G401 (cell line): ENCODE data around the gene CELF6. TPM values are rescaled to one million over a fixed set of nuclear protein-coding genes. Genes with fewer than 3 reads are reported as not detected.
"Not testable (repeated sequence)": the region's sequence is repeated elsewhere in the genome, so short reads cannot be mapped to it uniquely, and the experiment has no call there.

Experiments used
- DNase-seq: peaks from one replicate; pipeline ENCODE4 v3.0.0-alpha.2; 2015; ENCODE audit warnings: low spot score
- in situ Hi-C: cut with HindIII; loops from 2 replicates; pipeline ENCODE4 v1.10.0; 2016; ENCODE audit warnings: low sequenced_read_pairs, mixed read lengths
- total RNA-seq: library from RNA; depleted of rRNA; stranded (reverse); fragments of >200 nt; shearing (Covaris generic); gene quantifications from 2 replicates; pipeline ENCODE4 v1.2.3, GENCODE V29; 2014

Gene CELF6
- total RNA-seq, 1 experiment from 2014 or later = 0.07 TPM

DNA sequence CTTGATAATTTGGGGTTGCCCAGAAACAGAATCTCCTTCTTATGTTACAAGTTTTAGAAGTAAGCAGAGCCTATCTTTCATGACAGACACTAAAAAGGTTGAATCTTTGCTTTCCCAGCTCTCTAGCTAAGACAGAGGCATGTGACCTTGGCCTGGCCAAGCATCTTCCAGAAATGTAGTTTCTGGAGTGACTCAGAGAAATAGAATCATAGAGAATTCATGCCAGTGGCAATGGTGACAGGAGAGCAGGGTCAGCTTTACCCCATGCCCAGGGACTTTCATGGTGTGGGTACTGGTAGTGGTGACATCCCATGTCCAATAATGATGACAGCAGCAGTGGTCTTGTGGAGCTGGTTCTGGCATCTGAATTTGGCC lies 43.6 kb downstream of the CELF6 start:
- DNase-seq = no peak
- in situ Hi-C loops = no loop called here

DNA sequence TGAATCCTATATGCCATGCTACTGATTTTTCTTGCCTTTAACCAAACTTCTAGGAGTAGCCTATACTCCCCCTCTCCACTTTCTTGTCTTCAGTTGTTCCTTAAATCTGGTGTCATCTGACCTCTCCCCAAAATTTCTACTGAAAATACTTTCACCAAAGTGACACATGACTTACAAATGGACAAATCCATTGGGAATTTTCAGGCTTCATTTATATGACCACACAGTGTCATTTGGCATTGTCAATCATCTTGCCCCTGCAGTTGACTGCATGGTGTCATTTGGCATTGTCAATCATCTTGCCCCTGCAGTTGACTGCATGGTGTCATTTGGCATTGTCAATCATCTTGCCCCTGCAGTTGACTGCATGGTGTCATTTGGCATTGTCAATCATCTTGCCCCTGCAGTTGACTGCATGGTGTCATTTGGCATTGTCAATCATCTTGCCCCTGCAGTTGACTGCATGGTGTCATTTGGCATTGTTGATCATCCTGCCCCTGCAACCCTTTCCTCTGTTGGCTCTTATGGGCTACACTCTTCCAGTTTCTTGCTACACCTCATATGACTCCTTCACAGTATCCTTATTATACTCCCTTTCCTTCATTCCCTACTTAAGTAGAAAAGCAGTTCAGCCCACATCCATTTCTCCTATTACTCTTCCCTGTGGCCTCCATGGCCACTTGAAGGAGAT lies 44.2 kb downstream of the CELF6 start:
- DNase-seq, in situ Hi-C loops: not testable (repeated sequence)

DNA sequence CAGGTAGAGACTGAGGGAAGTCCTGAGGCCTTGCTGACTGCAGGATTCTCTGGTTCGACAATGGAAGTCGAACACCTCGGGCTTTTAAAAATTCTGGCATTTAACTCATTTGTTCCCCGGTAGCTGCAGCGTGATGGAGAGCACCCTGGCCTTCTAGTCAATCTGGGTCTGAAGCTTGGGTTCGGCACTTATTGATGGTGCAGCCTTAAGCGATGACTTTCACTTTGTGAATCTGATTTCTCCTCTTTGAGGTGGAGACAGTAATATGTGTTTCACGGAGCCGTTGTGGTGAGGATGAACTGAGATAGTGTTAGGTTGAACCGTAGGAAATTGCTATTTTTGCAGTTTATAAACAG lies 47.0 kb downstream of the CELF6 start:
- DNase-seq = no peak
- in situ Hi-C loops = no loop called here

DNA sequence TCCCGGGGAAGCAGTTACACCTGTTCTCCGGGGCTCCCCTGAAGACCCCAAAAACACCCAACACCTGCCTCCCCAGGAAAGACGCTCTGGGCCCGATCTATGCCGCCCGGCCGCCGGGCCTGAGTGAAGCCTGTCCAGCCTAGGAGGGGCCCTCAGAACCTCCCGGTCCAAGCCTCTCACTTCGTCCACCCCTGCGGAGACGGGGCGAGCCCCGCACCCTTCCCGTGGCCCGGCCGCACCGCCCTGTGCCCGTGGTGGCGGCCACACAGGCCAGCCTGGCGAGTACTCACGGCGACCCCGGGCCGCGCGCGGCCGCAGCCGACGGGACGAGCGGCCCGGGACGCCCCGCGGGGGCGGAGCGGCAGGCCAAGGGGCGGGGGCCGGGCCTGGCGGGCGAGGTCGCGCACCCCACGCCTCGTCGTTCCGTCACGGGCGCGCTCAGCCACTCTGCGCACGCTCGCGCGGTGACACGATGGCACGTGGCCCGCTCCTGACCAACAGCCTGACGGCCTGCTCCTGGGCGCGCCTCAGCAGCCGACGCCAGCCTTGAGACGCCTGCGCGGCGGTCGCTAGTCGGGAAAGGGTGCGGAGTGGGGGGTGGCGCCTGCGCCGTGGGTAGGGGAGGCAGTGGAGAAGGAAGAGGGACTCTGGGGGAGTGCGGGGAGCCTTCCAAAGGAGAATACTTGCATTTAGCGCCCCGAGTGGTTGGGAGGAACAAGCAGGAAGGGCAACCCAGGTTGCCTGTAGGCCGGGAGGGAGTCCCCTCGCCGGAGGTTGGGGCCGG lies 47.6 kb downstream of the CELF6 start, which contains the start of gene PARP6:
Gene PARP6, minus strand, starts transcription at position 342 of the 784 bp plus-strand sequence. CDS start 5,077 bp downstream, outside the sequence.
- in situ Hi-C loops = no loop called here
- DNase-seq = peak; percentile 98

DNA sequence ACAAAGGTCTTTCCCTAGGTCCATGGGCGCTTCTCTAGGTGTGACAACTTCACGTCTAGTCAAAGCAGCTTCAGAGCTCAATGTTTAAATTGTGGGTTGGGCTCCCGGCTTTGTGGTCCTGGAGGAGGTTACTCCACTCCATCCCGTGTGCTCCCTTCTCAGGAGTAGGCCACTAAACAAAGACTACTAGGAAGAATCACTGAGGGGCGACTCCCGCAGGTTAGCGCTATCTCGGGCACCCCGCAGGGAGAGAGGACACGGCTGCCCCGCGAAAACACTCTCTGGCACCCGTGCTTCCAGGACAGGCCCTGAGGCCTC lies 48.1 kb downstream of the CELF6 start:
- DNase-seq = peak; percentile 26
- in situ Hi-C loops = no loop called here

DNA sequence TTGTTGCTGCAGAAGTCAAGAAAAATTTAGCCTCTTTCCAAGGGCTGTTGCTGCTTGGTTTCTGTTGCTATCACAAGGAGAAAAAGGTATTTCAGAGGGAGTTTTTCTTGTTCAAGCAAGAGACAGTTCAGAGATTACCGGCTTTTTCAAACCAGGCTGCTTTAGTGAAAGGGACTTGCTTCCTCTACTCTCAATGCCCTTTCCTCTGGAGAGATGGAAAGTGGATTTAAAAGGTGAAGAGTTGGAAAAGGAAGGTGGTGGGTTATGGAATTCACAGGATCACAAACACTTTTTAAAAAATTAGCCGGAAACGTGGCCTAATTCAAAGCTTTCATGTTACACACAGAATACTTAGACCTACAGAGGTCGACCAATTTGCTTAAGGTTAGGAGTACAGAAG lies 48.7 kb downstream of the CELF6 start:
- DNase-seq = no peak

DNA sequence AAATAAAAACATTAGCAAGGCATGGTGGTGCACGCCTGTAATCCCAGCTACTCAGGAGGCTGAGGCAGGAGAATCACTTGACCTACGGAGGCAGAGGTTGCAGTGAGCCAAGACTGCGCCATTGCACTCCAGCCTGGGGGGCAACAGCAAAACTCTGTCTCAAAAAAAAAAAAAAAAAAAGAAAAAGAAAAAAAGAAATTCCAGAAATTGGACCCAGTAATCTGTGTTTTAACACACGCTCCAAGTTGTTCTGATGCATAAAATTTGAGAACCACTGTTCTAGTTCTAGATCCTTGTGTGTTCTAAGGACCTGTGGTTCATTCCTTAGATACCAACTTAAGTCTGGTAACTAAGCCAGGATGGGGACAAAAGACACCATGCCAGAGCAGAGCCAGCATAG lies 50.2 kb downstream of the CELF6 start:
- no peak for DNase-seq
- in situ Hi-C loops = no loop called here

More for the DNA sequence above, 48.7 kb downstream of the CELF6 start:
- in situ Hi-C loops = no loop called here

DNA sequence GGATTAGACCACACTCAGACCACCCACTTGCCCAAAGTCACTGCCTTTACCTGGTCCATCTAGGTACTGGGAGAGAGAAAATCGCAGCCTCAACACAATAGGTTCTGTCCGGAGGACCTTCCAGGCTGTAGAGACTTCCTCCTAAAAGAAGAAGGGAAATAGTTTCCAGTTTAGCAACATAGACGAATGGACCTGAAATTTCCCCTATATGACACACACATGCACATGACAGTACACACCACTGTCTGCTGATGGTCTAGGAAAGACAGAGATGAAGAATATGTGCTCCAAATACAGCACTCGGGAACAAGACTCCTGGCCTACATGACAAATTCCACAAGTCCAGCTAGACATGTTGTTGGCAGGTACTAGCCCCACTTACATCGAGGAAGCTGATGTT lies 54.9 kb downstream of the CELF6 start:
- DNase-seq = no peak
- in situ Hi-C loops = no loop called here

DNA sequence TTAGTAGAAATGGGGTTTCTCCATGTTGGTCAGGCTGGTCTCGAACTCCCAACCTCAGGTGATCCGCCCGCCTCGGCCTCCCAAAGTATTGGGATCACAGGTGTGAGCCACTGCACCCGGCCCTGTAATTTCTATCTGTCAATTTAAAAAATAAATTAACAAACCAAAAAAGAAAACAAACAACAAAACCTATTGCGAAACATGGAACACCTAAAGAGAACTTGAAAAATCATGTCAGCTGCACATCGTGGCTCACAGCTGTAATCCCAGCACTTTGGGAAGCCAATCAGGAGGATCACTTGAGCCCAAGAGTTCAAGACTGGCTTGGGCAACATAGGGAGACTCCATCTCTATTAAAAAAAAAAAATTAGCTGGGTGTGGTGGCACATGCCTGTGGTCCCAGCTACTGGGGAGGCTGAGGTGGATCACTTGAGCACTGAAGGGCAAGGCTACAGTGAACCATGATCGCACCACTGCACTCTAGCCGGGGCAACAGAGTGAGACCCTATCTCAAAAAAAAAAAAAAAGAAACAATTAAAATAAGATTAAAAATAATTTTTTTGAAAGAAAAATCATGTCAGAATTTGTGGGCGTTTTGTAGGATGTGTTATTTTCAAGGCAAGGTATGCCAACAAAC lies 67.2 kb downstream of the CELF6 start:
- DNase-seq = no peak
- in situ Hi-C loops = no loop called here

DNA sequence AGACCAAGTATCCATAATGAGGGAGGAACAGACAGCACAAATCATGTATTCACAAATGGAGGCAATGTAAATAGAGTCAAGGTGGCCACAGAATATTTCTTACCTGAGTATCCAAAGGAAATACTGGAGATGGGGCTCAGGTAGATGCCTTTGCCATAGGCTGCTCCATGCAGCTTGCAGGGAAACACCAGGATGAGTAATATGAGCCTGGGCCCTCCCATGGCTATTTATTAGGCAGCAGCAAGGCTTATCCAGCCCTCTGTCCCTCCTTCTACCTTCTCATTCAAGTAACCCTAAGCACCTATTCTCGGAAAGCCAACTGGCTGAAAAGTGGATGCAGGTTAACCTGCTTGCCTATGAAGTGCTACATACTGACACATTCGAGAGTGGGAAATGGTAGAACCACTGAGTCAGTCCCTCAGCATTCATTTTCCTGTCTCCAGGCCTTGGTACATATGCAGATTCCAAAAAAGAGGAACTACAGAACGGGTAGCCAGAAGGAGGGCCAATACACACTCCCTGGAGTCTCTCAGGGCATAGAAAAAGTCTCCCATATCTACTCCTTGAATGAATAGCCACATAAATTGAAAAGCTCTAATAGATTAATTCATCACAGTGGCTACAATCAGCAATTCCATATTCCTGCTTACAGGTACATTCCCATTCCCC lies 70.7 kb downstream of the CELF6 start:
- in situ Hi-C loops = no loop called here
- no peak for DNase-seq

DNA sequence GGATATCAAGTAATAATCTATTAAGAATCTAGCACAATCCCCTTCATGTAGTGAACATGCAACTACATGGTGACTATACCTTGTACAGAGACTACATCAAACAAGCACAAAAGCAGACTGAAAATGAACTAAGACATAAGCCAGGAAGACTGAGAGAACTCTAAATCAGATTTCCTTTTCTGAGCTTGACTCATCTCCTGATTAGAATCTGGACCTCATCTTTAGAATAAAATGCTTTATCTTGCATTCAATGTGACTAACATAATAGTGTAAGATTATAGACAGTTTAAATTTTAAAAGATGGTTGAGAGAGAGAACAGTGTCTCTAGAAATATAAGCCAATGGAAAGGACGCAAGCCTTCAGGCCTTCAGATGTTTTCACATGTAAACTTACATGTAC lies 71.4 kb downstream of the CELF6 start:
- in situ Hi-C loops = no loop called here

DNA sequence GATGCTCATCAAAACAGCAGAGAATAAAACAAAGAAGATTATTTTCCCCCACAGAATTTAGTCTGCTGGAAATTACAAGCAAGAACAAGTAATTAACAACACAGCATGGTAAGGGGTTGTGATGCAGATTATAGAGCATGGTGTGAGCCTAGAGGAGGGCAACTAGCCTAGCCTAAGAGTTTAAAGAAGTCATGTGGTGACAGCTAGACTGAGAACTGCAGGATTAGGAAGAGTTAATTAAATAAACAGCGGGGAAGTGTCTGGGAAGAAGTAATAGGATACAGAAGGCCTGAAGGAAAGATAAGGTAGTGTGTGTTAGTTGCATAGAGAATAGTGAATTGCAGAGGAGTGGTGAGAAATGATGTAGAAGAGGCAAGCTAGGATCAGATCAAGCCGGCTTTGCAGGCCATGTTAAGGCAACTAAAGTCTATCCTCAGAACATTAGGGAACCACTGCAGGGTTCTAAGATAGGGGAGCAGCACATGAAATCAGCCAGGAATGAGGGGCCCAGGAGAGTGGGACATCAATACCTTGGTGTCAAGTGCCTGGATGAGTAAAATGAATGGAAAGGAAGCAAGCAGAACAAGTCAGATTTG lies 77.1 kb downstream of the CELF6 start:
- in situ Hi-C loops = no loop called here
- DNase-seq = no peak

More for the DNA sequence above, 71.4 kb downstream of the CELF6 start:
- no peak for DNase-seq

DNA sequence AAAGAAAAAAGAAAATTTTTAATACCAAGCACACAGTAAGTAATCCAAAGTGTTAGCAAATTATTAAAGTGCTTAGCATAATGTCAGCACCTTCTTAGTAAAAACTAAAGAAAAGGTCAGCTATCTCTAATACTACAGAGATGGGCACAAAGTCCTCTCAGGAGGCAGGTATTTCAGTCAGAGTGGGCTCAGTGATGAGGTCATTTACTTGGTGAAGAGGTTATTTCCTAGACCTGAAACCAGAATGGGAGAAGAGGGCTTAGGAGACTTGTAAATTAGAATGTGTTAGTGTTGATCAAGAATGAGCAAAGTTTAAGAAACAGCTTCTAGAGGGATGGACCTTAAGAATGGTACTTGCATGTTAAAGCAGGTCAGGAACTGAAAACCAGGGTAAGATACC lies 80.3 kb downstream of the CELF6 start:
- DNase-seq = no peak
- in situ Hi-C loops = no loop called here

DNA sequence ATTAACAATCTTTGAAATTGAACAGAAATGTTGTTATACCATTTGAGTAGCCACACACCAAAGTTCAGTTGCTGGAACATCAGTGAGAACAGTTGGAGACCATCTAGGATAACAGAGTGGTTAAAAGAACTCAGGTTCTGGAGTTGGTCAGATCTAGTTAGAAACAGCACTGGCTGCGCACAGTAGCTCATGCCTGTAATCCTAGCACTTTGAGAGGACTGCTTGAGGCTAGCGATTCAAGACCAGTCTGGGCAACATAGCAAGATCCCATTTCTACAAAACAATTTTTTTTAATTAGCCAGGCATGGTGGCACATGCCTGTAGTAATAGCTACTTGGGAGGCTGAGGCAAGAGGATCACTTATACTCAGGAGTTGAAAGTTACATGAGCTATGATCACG lies 81.4 kb downstream of the CELF6 start:
- in situ Hi-C loops = no loop called here
- no peak for DNase-seq

DNA sequence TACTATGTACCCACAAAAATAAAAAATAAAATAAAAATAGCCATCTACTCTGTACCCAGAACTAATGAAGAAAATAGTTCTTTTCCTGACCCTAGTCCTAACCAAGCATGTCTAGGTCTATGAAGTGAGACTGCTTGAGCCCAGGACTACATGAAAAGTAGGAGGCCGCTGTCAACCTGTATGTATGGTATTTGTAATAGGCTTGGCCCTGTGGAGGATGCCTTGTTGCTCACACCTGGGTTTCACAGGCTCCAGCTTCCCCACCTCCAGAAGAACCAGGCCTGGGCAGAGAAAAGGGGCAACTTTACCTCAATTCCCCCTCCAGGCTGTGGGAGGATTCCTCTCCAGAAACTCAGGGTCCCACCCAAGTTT lies 82.1 kb downstream of the CELF6 start:
- DNase-seq = no peak
- in situ Hi-C loops = no loop called here

DNA sequence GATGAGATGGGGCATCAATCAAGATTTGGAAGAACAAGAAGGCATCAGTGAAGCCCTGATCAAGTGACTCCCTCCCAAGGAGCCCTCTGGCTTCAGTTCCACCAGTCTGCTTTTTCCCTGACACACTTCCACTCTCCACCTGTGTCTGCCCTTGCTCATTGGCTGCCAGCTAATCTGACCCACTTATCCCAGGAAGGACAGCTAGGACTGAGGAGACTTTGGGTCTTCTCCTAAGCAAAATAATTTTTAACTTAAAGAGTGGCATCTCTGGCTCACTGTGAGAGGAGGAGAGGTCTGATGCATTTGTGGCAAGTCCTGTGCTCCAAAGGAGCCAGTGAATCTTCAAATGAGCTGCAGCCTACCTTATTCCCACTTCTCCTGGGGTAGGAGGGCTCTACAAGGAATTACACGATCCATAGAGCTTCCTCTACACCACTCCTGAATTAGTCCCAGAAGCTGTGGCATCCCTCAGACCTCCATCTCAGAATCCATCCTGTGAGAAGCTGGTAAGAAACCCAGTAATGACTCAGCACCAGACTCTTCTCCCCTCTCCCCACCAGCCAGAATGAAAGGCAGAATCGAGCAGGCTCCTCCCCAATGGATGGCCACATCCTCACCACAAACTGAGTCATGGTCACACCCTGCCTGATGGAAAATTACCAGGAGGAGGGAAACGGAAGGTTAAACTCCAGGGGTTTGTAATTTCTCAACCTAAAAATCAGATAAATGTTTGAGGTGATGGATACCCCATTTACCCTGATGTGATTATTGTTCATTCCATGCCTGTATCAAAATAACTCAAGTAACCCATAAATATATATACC lies 82.7 kb downstream of the CELF6 start:
- peak; percentile 78 for DNase-seq
- in situ Hi-C loops = no loop called here

DNA sequence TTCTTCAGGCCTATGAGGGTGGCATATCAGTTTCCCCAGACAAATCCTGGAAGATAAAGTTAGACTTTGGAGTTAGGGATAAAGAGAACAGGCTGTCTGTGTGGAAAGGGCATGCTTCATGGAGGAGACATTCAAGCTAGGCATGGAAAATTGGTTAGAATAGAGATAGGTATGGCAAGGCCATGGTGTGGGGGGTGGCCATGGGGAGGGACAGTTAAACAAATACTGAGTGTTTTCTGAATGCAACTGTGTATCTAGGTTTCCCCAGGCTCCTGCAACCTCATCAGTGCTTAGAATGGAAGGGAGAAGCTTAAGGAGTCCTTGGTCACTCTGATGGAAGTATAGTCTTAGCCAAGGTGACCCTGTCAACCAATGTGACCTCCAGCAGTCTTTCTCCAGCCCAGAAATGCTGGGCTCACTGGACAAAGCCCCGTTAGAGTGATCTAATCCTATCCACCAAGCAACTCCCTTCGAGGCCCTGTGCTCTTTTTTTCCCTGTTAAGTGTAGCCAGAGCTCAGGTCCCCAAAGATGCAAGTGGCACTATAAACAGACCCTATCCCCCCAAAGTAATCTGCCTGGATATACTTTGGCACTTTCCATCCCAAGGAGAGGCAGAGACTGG lies 83.5 kb downstream of the CELF6 start:
- DNase-seq = no peak
- in situ Hi-C loops = no loop called here

DNA sequence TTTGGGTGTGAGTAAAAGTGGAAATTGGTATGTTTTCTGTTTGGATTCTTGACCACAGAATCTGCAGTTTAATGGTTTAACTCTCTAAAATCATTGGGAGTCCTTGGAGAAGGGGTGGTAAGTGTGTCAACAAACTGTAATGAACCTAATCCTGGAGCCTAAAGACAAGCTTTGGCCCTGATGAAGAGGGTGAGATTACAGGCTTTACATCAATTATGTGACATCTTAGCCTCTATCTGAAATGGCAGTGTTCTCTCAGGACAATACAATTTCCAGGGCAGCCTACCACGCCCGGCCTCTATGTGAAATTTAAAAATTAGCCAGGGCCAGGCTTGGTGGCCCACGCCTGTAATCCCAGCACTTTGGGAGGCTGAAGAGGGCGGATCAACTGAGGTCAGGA lies 84.7 kb downstream of the CELF6 start:
- DNase-seq = no peak
- in situ Hi-C loops = no loop called here
